Esophagus muscularis mucosa (tissue), 4 donors: ENCODE measurements around the gene BEND6. TPM values are rescaled to one million over a fixed set of nuclear protein-coding genes. Genes with fewer than 3 reads are reported as not detected.

Experiments
- DNase-seq: peaks from one replicate; pipeline ENCODE4 v3.0.0-alpha.2; 2017; ENCODE audit errors: extremely low spot score
- H3K27ac ChIP-seq, 4 donors: fragments of 200-600 bp; sonication (generic); replicated peaks in 1 of 4; 1 replicate in 3 of 4; 2 replicates in 1 of 4; pipeline ENCODE4 v1.5.1; 2016 to 2019; ENCODE audit warnings: mild to moderate bottlenecking in 1 of 4
- H3K27me3 ChIP-seq, 4 donors: fragments of 200-600 bp; sonication (generic); one replicate each; pipeline versions ENCODE4 v1.5.1 to v1.6.0; 2016 to 2019
- H3K36me3 ChIP-seq, 4 donors: fragments of 200-600 bp; sonication (generic); one replicate each; pipeline ENCODE4 v1.5.1; 2016 to 2019
- H3K4me1 ChIP-seq, 4 donors: fragments of 200-600 bp; sonication (generic); one replicate each; pipeline ENCODE4 v1.5.1; 2016 to 2019
- H3K4me3 ChIP-seq, 4 donors: fragments of 200-600 bp; sonication (generic); 1 replicate in 2 of 4; 2 replicates in 2 of 4; pipeline ENCODE4 v1.5.1; 2016 to 2019; ENCODE audit warnings: mild to moderate bottlenecking in 4 of 4, moderate library complexity in 1 of 4
- H3K9me3 ChIP-seq, 4 donors: fragments of 200-600 bp; sonication (generic); 1 replicate in 3 of 4; 2 replicates in 1 of 4; pipeline ENCODE4 v1.5.1; 2016 to 2019
- CTCF ChIP-seq, 3 experiments: fragments of 200-600 bp in 2 of 3; fragments of 450-650 bp in 1 of 3; sonication (generic) in 2 of 3; IDR thresholded peaks; one replicate each; pipeline ENCODE4 v1.5.1; 2017 to 2019; ENCODE audit warnings: antibody characterized with exemption in 3 of 3, mild to moderate bottlenecking in 2 of 3, moderate library complexity in 1 of 3
- EP300 ChIP-seq: sonication (generic); formaldehyde crosslinking; IDR thresholded peaks from one replicate; pipeline ENCODE4 v1.6.1; 2017; ENCODE audit warnings: antibody characterized with exemption
- POLR2A ChIP-seq: fragments of 450-650 bp; IDR thresholded peaks from one replicate; pipeline ENCODE4 v1.6.1; 2017; ENCODE audit warnings: antibody characterized with exemption, moderate library complexity, mild to moderate bottlenecking, low read depth
- POLR2AphosphoS5 ChIP-seq, 2 donors: sonication (generic); formaldehyde crosslinking; IDR thresholded peaks; one replicate each; pipeline ENCODE4 v1.6.1; 2017; ENCODE audit warnings: antibody characterized with exemption in 2 of 2
- WGBS: methylation state at CpG from one replicate; pipeline ENCODE4 v1.1.5; 2018; 5-methylcytosine and 5-hydroxymethylcytosine counted together
- intact Hi-C: fragments of 100-400 bp; cut with DNase I; formaldehyde crosslinking; loops from one replicate; pipeline ENCODE4 v1.15.1; 2023
- total RNA-seq, 4 donors: library from RNA; depleted of rRNA; stranded (reverse); fragments of >200 nt; gene quantifications; one replicate each; pipeline versions ENCODE4 v1.1.0 to v1.2.1, GENCODE V29; 2016

BEND6 gene
- total RNA-seq, 4 donors from 2014 or later: 0.45 to 1.7 (median 1.5) TPM

GRCh38 chr6:56949925-56950495 is 4.9 kb upstream of the BEND6 start:
- H3K36me3 ChIP-seq: no peaks in the 10 kb centered on the region
- no peak overlapping the region for H3K4me3 ChIP-seq
- 57% methylated on average over 1 of the region's 1 CpG for WGBS
- H3K27me3 ChIP-seq: no peaks in the 10 kb centered on the region
- no peak overlapping the region for H3K27ac ChIP-seq
- H3K4me1 ChIP-seq: peaks cover 9 to 17% (median 12%) of the 10 kb centered on the region in 4 donors
- no peak for DNase-seq
- TF ChIP-seq POLR2AphosphoS5 (IDR thresholded peaks at IDR 0.05) (no peak), EP300 (no peak), CTCF (IDR thresholded peaks at IDR 0.05) (no peak), POLR2A (no peak)
- H3K9me3 ChIP-seq: no peaks in the 10 kb centered on the region
- intact Hi-C loops: loop anchor here (5.0 kb wide), 2 partner anchors 48 to 243 kb away; no protein-coding TSS in a partner anchor

GRCh38 chr6:56951049-56951831 is 3.7 kb upstream of the BEND6 start:
- Histone ChIP-seq H3K9me3 (no peaks in the 10 kb centered on the region), H3K27me3 (no peaks in the 10 kb centered on the region), H3K4me1 (peaks cover 13 to 27% (median 21%) of the 10 kb centered on the region in 4 donors), H3K36me3 (no peaks in the 10 kb centered on the region), H3K4me3 (no peak overlapping the region), H3K27ac (no peak overlapping the region)
- WGBS: 62% methylated on average over 3 of the region's 3 CpGs
- no peak for DNase-seq
- TF ChIP-seq CTCF (IDR thresholded peaks at IDR 0.05) (no peak), POLR2AphosphoS5 (IDR thresholded peaks at IDR 0.05) (no peak), EP300 (no peak), POLR2A (no peak)
- intact Hi-C loops: loop anchor here (5.0 kb wide), 2 partner anchors 49 to 244 kb away; no protein-coding TSS in a partner anchor

- TF ChIP-seq CTCF (IDR thresholded peaks at IDR 0.05) (no peak), POLR2AphosphoS5 (IDR thresholded peaks at IDR 0.05) (no peak), EP300 (no peak), POLR2A (no peak)
- H3K27ac ChIP-seq: peak overlapping the region; percentile 51 to 76 (median 60)
- peaks cover 13 to 27% (median 21%) of the 10 kb centered on the region in 4 donors for H3K4me1 ChIP-seq
- no peaks in the 10 kb centered on the region for H3K36me3 ChIP-seq
- 8% methylated on average over 37 of the region's 42 CpGs for WGBS
- intact Hi-C loops: loop anchor here (5.0 kb wide), 2 partner anchors 51 to 246 kb away; no protein-coding TSS in a partner anchor
- peak overlapping the region; percentile 65 to 86 (median 69) for H3K4me3 ChIP-seq
- no peak for DNase-seq
- no peaks in the 10 kb centered on the region for H3K27me3 ChIP-seq
- H3K9me3 ChIP-seq: no peaks in the 10 kb centered on the region
Measured at GRCh38 chr6:56953597-56954402, 1.1 kb upstream of the BEND6 start.

GRCh38 chr6:56955171-56956155 is 556 bp downstream of the BEND6 start:
- 0% methylated on average over 13 of the region's 57 CpGs for WGBS
- intact Hi-C loops: loop anchor here (5.0 kb wide), 2 partner anchors 67 to 362 kb away; partner anchors contain the start of gene PRIM2
- H3K27ac ChIP-seq: peak overlapping the region; percentile 47 to 76 (median 60)

More at GRCh38 chr6:56955171-56956155, 556 bp downstream of the BEND6 start:
- Histone ChIP-seq H3K36me3 (no peaks in the 10 kb centered on the region), H3K4me3 (peak overlapping the region; percentile 65 to 86 (median 69)), H3K4me1 (peaks cover 13 to 27% (median 21%) of the 10 kb centered on the region in 4 donors), H3K9me3 (no peaks in the 10 kb centered on the region), H3K27me3 (no peaks in the 10 kb centered on the region)
- no peak for DNase-seq
- TF ChIP-seq EP300: no peak
- TF ChIP-seq CTCF (IDR thresholded peaks at IDR 0.05): peak; percentile 55 to 74 (median 61)
- TF ChIP-seq POLR2A: no peak
- TF ChIP-seq POLR2AphosphoS5 (IDR thresholded peaks at IDR 0.05): no peak
